Measurements from ENCODE around the gene ZFAND4.

GRCh38 chr10:45649296-45649695 is 23.3 kb downstream of the ZFAND4 start:
- TF ChIP-seq POLR2A (IDR thresholded peaks at IDR 0.05) (no peak), CTCF (IDR thresholded peaks at IDR 0.05) (no peak)

Measured in ovary (tissue), 3 donors.